HG03064 (cell line): ENCODE measurements around the gene TTC23.

Experiments used
- ATAC-seq: cut with Tn5 transposase; IDR thresholded peaks from one replicate; pipeline ENCODE4 v1.9.1; 2021; ENCODE audit warnings: low read depth; ENCODE audit not compliant: unreplicated experiment

TTC23 gene

DNA sequence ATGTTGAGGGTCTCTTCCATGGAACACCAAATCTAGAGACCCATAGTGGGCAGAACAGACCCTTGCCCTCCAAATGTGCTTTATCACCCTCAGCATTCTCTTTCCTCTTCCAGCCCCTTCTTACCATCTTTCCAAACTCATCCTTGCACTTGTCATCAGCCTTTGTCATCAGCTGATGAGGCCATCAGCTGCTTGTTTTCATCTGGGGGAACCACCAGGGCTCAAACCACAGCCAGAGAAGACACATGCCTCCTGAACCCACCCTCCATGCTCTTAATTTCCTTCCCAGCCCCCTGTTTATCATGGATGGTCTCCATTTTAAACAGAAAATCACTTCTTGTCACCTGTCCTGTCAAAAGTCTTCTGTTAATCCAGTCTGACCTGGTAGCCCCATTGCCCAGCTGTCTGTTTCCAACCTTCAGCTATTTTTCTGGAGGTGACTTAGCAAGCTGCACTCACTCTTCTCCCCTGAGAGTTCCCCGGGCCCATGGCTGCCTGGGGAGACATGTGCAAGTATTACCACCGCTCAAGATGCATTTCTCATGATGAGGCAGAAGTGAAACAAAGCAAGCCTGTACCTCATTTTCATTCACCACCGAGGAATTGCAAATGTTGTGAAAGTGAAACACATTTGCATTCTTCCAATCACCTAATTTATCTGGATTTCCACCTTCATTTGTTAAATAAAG lies 159.2 kb downstream of the TTC23 start:
- peak; percentile 99 for ATAC-seq

DNA sequence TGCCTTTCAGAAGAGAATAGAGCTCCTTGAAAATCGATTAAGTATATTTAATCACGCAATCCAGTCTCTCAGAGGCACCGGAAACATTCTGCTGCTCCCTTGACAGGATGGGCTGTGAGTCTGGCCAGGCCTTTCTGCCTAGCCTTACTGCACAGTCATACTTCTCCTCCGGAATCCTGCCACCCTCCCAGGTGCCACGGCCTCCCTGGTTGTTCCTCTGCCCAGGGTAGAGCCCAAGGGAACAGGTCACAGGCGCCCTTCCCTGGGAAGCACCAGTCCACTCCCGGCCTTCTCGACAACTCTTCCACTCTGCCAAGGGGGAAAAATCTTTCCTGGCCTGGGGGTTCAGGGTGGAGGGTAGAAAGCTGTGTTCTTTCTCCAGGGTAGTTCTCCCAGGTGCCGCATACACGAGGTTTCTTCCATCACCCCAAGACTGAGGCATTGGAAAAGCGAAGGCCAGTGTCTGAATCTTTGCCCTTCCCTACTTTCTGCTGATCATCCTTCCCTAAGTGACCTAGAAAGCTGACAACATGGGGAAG lies 161.9 kb downstream of the TTC23 start:
- ATAC-seq = no peak

GRCh38 chr15:99086327-99086667 lies 163.1 kb downstream of the TTC23 start:
- ATAC-seq = no peak
